ENCODE results near the gene CYP26A1.

Gene CYP26A1

GRCh38 chr10:93073539-93074146 is at the start of gene CYP26A1:
TSS of gene CYP26A1 (plus strand) at chr10:93073893. CDS start at chr10:93073935, 42 bp downstream.
- DNase-seq, result no peak

GRCh38 chr10:93026072-93026471 is 47.6 kb upstream of the CYP26A1 start:
- DNase-seq, result no peak

- DNase-seq, result no peak
These were observed 46.2 kb upstream of the CYP26A1 start for GRCh38 chr10:93027508-93027907.

GRCh38 chr10:93028883-93029282 is 44.8 kb upstream of the CYP26A1 start:
- no peak for DNase-seq

- DNase-seq, result no peak
These were observed 43.3 kb upstream of the CYP26A1 start for GRCh38 chr10:93030409-93030808.

- DNase-seq, result no peak
These were observed 41.4 kb upstream of the CYP26A1 start for GRCh38 chr10:93032105-93032808.

- no peak for DNase-seq
These were observed 40.9 kb upstream of the CYP26A1 start for GRCh38 chr10:93032809-93033137.

- no peak for DNase-seq
These were observed 39.3 kb upstream of the CYP26A1 start for GRCh38 chr10:93034426-93034825.

GRCh38 chr10:93039110-93039509 is 34.6 kb upstream of the CYP26A1 start:
- no peak for DNase-seq

GRCh38 chr10:93039721-93040120 is 34.0 kb upstream of the CYP26A1 start:
- DNase-seq, result no peak

GRCh38 chr10:93054486-93054885 is 19.2 kb upstream of the CYP26A1 start:
- no peak for DNase-seq

- DNase-seq, result no peak
These were observed 15.6 kb upstream of the CYP26A1 start for GRCh38 chr10:93058139-93058538.

GRCh38 chr10:93059975-93060886 is 13.5 kb upstream of the CYP26A1 start, which contains the start of gene CYP26C1:
TSS of gene CYP26C1 (plus strand) at chr10:93060798. CDS start at chr10:93061264, 466 bp downstream.
- DNase-seq, result no peak

- no peak for DNase-seq
These were observed 12.7 kb upstream of the CYP26A1 start for GRCh38 chr10:93060887-93061593.

- no peak for DNase-seq
These were observed 11.8 kb upstream of the CYP26A1 start for GRCh38 chr10:93061594-93062513.

- no peak for DNase-seq
These were observed 11.1 kb upstream of the CYP26A1 start for GRCh38 chr10:93062514-93063143.

GRCh38 chr10:93063144-93063976 is 10.3 kb upstream of the CYP26A1 start:
- no peak for DNase-seq

GRCh38 chr10:93063977-93064660 is 9.6 kb upstream of the CYP26A1 start:
- DNase-seq, result no peak

- no peak for DNase-seq
These were observed 8.6 kb upstream of the CYP26A1 start for GRCh38 chr10:93064874-93065660.
